ENCODE measurements around the gene NINL. TPM values are rescaled to one million over a fixed set of nuclear protein-coding genes. Genes with fewer than 3 reads are reported as not detected.

NINL gene
- total and polyA plus RNA-seq, 2 of the 8 experiments (the other 6 are each of a cell fraction or from before 2014, with no cell fraction given): 15.3 to 30.0 TPM

GRCh38 chr20:25460566-25461280, 124.6 kb downstream of the NINL start (continued):
- TF ChIP-seq CHD7 (IDR thresholded peaks at IDR 0.05; ENCODE audit: insufficient replicate concordance, low read length): no peak
- TF ChIP-seq NRF1 (IDR thresholded peaks at IDR 0.05; ENCODE audit: low read depth, low read length): no peak
- TF ChIP-seq EGR1 (IDR thresholded peaks at IDR 0.05; ENCODE audit: borderline replicate concordance, low read depth, low read length): no peak
- no peak for TF ChIP-seq CTCF (IDR thresholded peaks at IDR 0.05; ENCODE audit: control extremely low read depth in 1 of 3, insufficient read depth in 1 of 3, low read depth in 1 of 3, low read length in 3 of 3)
- TF ChIP-seq MAFK (IDR thresholded peaks at IDR 0.05; ENCODE audit: low read depth, low read length): no peak
- TF ChIP-seq ZNF274 (IDR thresholded peaks at IDR 0.05; ENCODE audit: borderline replicate concordance, extremely low read depth, low read length): no peak
- TF ChIP-seq SIX5 (IDR thresholded peaks at IDR 0.05; ENCODE audit: low read depth, low read length): no peak
- no peak for TF ChIP-seq FOSL1 (IDR thresholded peaks at IDR 0.05; ENCODE audit: insufficient read depth, low read depth, low read length)
